Stimulated activated CD8-positive, alpha-beta memory T cell treated with anti-CD3 and anti-CD28 coated beads, Interleukin-12 subunit alpha, Interleukin-12 subunit beta, amount 100 ng/mL, for 1 hour (primary cell): ENCODE measurements around the gene NFILZ.

ENCODE experiments used
- DNase-seq: peaks from one replicate; pipeline ENCODE4 v3.0.0-alpha.2; 2020; ENCODE audit warnings: low read depth

Gene NFILZ, protein sequence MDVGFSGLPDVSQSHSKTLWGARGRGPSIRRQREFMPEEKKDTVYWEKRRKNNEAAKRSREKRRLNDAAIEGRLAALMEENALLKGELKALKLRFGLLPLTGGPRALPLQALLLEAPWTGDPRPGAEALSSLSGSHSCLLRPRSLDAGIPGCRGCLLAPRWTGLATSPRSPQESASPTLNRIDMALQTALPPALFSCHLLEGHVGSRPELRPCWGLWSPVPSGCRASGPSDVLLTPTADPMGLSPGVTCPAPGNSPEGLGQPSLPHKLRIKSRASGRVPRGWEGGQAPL

DNA sequence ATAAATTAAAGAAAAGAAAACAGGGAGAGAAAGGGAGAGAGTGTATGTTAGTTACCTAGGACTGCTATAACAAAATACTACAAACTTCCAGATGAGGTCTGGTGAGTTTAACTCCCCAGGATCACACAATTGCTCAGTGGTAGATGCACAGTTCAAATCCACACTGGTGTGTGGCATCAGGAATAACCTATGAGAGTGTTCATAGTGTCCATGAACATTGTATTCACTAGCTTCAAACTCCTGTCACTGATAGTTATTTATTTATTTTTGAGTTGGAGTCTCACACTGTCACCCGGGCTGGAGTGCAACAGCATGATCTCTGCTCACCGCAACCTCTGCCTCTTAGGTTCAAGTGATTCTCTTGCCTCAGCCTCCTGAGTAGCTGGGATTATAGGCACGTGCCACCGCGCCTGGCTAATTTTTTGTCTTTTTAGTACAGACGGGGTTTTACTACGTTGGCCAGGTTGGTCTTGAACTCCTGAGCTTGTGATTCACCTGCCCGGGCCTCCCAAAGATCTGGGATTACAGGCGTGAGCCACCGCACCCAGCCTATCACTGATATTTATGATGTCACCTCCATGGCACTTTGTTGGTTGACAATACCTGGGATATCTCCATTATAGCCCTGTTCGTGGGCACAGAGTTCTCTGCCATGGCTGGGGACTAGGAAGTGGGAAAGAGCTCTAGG is at the start of gene NFILZ:
NFILZ (plus strand) TSS at position 638 of the 688 bp plus-strand sequence. CDS start 46,133 bp downstream, outside the sequence.
- DNase-seq, result no peak

DNA sequence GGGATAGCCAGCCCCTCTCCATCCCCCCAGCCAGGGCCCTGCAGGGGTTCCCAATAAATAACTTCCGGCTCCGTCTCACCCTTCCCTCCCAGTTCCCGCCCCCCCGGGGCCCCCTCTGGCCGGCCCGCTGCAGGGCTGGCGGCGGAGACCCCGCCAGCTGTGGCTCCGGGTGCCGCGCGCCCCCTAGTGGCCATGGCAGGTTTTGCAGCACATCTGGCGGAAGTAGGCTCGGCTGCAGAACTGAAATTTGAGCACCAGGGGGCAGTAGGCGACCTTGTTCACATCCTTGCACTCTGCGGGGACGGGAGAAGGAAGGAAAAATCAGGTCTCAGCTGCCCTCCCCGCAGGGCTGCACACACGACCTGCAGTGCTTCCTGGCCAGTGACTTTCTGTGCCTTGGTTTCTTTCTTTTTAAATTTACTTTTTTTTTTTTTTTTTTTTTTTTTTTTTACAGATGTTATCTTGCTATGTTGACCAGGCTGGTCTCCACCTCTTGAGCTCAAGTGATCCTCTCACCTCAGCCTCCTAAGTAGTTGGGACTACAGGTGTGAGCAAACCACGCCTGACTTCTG is 49.6 kb upstream of the NFILZ start:
- DNase-seq, result peak; percentile 79

DNA sequence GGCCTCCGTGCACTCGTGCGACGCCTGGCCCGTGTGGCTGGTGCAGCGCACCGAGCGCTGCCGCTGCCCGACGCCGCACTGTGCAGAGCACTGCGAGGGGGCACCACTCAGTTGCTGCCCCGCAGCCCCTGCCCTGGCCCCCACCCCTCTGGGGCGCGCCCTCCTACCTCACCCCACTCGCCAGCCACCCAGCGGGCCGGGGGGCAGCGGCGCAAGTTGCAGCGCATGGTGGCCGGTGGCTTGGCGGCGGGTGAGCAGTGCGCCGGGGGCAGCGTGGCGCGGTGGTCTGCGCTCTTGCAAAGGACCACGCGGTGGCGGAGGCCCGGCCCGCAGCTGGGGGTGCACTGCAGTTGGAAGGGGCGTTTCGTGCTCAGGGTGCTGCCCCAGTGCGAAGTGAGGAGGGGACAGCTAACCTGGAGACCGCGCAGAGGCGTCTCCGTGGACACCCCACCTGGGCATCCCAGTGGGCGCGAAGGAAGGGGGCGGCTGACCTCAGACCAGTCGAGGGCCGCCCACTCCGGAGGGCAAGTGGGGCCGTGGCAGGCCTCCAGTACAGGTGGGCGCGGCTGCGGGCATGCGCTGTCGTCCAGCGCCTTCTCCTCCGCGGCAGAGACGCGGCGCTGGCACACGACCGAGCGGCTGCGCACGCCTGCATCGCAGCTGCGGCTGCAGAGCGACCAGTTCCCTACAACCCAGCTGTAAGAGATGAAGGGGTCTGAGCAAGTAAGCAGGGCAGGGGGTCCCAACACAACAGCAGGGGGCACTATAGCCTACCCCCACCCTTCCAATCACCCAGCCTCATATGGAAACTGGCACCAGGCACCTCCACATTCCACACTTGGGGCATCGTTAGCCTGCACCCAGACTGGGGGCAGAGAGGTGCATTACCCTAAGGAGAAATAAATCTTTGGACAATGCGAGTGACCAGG is 45.2 kb upstream of the NFILZ start:
- DNase-seq, result no peak

DNA sequence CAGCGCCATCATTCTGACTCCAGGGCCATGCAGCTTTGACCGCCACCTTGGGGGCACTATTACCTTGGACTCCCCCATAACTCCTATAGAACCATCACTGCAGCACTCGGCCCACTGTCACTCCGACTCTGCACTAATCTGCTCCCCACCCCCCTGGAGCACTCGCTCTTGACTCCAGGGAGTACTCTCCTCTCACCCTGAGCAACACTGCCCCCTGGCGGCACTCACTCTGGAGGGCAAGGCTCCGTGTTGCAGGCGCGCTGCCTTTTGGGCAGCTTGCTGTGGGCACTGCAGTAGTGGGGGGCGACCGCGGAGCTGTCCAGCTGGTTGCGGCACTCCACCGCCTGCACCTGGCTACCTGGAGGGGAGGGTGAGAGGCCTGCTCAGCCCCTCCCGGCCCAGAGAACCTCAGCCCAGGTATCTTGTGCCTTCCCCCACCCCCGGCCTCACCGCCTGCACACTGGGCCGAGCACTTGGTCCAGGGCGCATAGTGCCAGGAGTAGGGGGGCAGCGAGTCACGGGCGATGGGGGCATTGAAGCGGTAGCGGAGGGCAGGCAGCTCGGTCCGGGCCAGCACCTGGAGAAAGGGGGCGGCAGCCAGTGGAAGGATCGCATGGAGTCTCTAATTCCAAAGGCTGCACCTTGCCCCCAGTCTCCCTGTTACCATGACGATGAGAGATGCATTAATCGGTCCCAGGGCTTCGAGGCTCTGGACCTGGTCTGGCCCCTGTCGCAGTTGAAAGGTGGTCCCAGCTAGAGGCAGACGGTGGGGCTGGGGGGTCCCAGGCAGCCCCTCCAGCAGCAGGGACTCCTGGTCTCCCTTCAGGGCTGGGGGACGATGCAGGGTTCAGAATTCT is 44.3 kb upstream of the NFILZ start:
- no peak for DNase-seq

DNA sequence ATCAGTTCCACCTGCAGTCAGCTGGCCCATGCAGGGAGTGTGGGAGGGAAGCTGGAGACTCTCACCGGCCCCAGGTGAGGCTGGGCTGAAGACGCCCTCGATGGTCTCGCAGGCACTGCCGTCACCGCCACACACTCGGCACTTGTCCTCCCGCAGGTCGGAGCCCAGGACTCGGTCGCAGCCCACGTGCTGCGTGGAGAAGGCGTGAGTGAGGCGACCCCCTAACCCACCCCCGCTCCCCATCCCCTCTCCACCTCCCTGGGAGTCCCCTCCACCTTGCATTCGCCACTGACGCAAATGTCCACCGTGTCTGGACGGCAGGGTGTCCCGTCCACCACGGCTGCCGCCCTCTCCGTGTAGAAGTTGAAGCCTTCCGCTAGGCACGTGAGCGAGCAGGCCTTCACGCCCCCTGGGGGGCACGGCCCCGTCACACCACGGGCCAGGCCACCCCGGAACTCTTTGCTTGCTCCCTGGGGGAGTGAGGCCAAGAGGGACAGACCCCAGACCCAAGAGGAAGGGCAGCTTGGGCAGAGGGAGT is 41.2 kb upstream of the NFILZ start:
- no peak for DNase-seq

DNA sequence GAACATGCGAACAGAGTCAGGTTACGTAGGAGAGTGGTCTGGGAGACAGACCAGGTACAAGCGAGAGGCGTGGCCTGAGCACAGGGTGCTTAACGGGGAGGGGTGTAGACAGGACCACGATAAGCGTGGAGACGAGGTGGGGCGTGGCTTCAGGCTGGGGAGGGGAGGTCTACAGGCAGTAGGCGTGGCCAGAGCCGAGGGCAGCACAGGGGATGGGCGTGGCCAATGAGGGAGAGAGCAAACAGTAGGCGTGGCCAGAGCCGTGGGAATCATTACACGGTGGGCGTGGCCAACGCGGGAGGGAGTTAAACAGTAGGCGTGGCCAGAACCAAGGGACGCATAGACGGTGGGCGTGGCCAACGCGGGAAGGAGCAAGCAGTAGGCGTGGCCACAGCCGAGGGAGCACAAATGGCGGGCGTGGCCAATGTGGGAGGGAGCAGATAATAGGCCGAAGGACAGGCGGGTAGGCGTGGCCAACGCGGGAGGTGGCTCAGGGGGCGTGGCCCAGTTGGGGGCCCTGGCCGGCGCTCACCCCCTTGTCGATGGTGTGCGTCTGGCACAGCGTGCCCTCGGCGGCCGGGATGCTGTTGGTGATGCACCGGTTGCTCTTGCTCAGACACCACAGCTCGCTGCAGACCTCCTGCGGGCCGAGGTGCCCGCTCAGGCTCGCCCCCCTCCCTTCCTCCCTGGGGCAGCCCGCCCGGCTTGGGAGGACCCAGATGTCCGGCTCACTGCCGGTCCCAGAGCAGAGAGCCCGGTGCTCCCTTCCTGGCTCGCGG is 38.0 kb upstream of the NFILZ start:
- peak; percentile 86 for DNase-seq

DNA sequence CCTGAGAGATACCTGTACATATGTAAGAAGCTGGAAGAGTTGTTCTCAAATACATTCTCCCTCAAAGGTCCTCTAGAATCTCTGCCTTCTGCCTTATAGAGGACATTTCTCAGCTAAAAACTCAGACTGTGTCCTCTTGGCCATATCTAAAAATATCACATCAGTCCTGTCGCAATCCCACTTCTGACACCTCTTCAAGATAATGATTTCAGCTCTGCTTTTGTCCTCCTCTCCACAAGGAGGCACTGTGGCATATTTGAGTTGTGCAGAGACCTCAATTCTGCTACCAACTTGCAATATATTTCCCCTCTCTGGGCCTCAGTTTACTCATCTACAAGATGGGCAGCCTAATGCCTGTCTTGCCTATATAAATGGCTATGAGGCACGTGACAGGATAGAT is 36.5 kb upstream of the NFILZ start:
- DNase-seq, result no peak

DNA sequence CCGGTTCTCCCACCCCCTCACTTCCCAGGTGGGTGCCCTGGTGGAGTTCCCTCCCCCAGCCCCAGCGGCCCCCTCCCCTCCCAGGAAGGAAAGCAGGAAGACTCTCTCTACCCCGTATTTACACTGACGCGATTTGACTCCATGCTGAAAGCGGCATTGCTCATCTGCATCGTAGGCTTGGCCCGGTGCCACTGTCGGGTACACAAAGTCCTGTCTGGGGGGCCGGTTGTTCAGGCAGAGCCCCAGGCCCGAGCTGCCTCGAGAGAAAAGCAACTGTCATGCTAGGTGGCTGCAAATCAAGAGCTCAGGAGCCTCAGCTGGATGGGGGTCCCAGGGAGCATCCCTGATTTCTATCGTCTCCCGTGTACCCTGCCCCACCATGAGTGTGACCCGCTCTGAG is 34.8 kb upstream of the NFILZ start:
- no peak for DNase-seq

DNA sequence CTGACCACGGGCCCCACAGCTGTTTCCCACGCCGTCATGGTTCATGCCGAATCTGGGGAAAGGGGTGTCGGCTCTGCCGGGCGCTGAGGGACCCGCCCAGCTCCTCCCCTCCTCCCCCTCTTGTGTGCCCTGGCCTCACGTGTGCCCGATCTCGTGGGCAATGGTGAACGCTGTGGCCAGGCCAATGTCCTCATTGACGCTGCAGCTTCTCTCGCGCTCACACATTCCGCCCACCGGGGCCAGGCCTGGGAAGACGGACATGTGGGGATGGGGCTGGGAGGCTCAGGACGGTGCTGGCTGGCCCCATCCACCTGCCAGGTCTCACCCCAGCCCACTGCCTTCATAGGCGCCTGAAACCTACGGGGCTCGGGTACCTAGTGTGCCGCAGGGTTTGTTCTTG is 34.3 kb upstream of the NFILZ start:
- DNase-seq, result no peak

DNA sequence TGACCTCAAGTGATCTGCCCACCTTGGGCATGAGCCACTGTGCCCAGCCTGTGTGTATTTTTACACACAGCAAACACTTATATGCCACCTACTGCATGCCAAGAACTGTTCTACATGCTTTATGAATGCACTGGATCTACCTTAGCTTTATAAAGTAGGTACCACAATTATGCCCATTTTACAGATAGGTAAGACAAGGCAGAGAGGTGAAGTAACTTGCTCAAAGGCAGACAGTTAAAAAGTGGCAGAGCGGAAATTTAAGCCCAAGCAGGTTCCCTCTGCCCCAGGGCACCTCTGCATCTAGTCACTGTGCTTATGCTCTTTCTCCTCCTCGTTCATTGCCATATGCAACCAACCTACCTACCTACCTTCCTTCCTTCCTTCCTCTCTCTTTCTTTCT is 30.4 kb upstream of the NFILZ start:
- DNase-seq, result no peak

DNA sequence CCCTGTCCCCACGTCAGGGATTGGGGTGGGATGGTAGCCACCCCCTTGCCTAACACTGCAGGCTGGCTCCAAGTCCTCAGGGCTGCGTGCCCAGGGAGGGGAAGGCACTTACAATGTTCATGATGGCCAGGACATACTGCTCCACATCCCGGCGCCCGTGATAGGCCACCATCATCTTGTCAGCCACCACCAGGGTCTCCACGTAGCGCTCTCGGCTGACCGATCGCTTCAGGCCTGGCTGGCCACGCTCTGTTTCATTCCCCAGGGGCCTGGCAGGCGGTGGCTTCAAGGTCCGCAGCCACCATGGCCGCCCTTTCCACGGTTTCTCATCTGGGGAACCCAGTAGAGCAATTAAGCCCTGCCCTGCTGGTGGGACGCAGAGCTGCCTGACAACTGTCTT is 29.6 kb upstream of the NFILZ start:
- no peak for DNase-seq

DNA sequence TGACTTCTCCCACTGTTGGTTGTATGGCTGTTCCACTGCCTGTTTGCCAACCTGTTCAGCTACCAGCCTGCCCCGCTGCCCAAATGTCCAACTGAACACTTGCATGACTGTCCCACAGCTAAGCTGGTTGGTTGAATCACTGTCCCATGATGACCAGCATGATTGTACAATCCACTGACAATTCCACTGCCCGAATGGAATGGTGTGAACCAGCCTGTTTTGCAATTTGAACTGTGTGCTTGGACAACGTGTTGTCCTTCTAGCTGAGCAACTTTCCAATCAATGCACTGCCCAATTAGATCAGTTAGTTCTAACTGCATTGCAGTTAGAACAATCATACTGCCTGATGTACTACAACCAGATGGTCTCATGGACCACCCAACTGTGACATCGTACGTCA is 28.6 kb upstream of the NFILZ start:
- no peak for DNase-seq

DNA sequence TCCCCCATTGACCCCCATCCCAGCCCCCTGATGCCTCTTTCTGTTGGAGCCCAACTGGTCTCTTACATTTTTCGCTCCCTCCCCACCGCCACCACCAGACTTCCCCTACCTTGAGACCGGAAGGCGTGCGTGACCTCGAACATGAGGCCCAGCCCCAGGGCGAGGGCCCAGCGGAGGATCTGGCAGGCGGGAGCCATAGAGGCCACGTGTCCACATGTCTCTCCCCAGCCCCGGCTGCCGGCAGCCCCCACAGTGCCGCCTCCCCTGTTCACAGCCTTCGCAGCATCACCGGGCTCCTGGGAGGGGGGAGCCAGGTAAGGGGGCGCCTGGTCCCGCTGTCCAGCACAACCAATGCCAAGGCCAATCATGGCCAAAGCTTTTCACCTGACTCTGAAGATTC is 24.9 kb upstream of the NFILZ start:
- no peak for DNase-seq

DNA sequence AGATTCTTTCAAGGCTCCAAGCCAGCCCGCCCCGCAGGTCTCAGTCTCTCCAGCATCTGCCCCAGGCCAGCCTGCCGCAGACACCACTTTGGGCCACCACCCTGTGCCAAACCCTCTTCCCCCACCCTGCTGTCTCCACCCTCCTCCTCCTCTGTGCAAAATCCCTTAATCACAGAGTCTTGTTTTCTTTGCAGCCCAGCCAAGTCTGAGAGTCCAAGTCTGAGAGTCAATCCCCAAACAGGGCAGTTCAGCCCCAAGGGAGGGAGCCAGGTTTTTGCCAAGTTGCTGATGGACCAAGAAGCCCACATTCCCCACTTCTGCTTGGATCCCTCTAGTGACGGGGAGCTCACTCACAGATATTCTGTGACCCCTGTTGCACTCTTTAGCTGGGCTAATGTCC is 23.0 kb upstream of the NFILZ start:
- no peak for DNase-seq

DNA sequence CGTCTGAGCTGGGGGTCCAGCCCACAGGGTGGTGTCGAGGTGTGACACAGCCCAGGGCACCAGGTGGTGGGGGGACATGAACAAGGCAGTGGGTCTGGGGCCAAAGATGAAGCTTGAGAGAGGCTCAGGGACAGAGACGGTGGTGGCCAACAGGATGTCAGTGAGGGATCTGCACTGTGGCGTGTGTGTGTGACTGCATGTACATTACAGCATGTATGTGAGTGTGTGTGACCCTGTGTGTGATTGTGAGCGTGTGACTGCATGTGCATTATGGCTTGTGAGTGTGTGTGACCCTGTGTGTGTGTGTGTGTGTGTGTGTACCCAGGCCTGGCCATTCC is 21.5 kb upstream of the NFILZ start:
- DNase-seq, result no peak

DNA sequence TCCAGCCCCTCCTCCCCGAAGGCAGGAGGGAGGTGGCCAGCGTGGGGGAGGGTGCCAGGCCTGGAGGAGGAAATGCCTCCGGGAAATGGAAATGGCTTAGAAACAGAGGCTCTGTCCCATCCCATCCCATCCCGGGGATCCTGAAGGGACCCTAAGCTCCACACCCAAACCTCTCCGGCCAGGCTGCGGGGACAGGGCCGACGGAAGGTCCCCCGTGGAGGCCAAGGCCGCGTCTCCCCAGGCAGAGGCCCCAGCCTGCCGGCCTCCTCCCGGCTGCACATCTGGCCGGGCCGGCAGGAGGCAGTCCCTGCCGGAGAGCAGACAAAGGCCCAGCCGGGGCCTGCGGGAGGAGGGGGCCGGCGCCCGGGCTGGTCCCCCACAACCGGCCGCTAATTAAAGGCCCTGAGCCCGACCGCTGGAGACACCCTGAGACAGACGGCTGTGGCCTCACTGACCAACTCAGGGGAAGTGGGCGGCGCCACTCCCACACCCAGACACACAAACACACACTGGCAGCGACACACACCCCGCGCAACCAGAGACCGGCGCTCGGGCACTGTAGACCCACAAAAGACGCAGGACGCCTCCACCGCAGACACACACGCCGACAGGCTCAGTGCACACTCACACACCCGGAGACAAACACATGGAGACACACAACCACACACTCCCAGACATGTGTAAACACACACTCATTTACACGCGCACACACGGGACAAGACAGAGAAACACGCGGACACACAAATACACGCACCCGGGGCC is 21.0 kb upstream of the NFILZ start:
- DNase-seq, result no peak

DNA sequence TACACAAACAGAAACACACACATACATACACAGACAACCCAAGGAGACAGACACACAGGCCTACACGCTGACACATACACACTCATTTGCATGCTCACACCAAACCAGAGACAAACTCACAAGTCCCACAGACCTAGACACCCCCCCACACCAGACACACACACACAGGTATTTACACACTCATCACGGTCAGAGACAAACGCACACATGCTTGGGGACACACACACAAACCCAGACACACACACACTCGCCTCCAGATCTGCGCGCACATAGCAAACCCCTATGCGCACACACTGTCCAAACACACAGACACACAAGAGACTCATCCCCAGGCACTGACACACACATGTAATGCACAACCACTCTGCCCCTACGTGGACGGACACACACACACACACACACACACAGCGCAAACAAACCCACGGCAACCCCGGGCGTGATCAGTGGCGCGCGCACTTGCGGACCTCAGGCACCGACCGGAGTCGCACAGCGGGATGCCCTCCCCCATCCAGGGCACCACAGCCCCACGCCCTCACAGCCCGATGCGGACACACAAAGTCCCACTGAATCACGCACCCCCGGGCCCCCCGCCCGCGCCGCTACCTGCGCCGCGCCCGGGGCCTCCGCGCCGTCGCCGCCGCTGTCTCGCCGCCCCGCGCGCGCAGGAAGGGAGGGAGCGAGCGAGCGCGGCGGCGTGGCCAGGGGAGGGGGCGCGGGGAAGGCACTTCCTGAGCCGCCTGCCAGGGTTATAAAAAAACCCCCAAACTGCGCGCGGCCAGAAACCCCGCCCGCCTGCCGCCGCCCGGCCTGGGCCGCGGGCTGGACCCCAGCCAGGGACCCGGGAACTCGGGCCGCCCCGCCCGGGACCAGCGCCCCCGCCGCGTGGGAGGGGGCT is 20.1 kb upstream of the NFILZ start, which contains the start of gene ADAMTS10:
ADAMTS10 (minus strand) TSS at position 675 of the 895 bp plus-strand sequence. CDS start 5,005 bp downstream, outside the sequence.
- DNase-seq, result no peak

DNA sequence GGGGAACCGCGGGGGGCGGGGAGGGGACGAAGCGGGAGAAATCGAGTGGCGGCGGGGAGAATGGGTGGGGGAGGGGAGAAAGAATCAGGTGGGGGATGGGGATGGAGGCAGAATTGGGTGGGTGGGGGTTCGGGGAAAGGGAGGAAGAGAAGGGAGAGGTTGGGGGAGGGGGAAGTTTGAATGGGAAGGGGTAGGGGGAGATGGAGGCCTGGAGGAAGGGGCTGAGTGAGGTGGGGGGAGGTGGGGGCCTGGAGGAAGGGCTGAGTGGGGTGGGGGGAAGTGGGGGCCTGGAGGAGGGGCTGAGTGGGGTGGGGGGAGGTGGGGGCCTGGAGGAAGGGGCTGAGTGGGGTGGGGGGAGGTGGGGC is 19.5 kb upstream of the NFILZ start:
- no peak for DNase-seq
